ENCODE measurements around the gene PGBD5. TPM values are rescaled to one million over a fixed set of nuclear protein-coding genes. Genes with fewer than 3 reads are reported as not detected.

PGBD5 gene
- polyA plus RNA-seq, 1 donor (not counting 4 experiments of a cell fraction or from before 2014, with no cell fraction given), result 0.28 TPM

DNA sequence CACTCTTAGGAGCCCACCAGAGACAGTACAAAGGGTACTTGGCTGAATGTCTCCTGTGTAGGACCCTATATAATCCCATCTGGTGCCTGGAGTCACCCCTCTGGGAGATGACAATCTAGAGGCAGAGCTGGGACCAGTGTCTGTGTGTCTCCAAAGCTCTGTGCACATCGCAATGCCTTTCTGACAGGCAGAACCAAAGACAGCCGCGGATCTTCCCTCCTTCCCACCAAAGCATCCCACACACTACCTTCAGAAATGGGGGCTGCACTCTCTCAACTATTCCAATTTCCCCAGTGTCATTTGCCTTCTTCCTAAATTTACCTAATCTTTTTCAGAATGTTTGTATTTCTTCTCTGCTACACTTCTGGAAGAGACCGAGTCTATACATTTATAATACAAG, 12.0 kb downstream of the PGBD5 start:
- Histone ChIP-seq H3K27me3 (ENCODE audit: control insufficient read depth, extremely low read depth, insufficient read depth, low read length) (peaks cover 21% of the 10 kb centered on the region), H2AFZ (ENCODE audit: control insufficient read depth, low read length) (no peak overlapping the region), H3K4me1 (ENCODE audit: control insufficient read depth, extremely low read depth, insufficient read depth, low read length) (no peaks in the 10 kb centered on the region)

DNA sequence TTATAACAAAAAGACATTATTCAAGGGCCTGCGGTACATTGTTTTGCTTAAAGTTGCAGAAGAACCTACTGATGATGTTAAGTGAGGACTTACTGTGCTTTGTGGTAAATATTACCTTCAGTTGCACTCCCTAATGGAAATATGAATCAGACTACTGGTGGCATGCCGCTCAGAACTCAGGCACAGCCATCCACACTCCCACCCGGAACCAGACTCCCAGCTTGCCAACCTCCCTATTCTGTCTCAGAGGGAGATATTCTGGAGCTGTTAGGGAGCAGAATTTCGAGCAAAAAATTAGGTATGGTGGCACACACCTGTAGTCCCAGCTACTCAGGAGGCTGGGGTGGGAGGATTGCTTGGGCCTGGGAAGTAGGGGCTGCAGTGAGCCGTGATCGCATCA, 13.1 kb downstream of the PGBD5 start:
- H2AFZ ChIP-seq (ENCODE audit: control insufficient read depth, low read length), result no peak overlapping the region
- peaks cover 21% of the 10 kb centered on the region for H3K27me3 ChIP-seq (ENCODE audit: control insufficient read depth, extremely low read depth, insufficient read depth, low read length)
- dilution Hi-C loops (cut with MboI; ENCODE audit: extremely low pct_ligation_motif_present, low sequenced_read_pairs), result no loop called here
- H3K4me2 ChIP-seq (ENCODE audit: control insufficient read depth, extremely low read depth, insufficient read depth, low read depth, low read length), result no peak overlapping the region
- H3K4me1 ChIP-seq (ENCODE audit: control insufficient read depth, extremely low read depth, insufficient read depth, low read length), result no peaks in the 10 kb centered on the region
- no peaks in the 10 kb centered on the region for H3K9me1 ChIP-seq (ENCODE audit: control insufficient read depth, extremely low read depth, insufficient read depth, low read length)
- TF ChIP-seq, protein P1, sequence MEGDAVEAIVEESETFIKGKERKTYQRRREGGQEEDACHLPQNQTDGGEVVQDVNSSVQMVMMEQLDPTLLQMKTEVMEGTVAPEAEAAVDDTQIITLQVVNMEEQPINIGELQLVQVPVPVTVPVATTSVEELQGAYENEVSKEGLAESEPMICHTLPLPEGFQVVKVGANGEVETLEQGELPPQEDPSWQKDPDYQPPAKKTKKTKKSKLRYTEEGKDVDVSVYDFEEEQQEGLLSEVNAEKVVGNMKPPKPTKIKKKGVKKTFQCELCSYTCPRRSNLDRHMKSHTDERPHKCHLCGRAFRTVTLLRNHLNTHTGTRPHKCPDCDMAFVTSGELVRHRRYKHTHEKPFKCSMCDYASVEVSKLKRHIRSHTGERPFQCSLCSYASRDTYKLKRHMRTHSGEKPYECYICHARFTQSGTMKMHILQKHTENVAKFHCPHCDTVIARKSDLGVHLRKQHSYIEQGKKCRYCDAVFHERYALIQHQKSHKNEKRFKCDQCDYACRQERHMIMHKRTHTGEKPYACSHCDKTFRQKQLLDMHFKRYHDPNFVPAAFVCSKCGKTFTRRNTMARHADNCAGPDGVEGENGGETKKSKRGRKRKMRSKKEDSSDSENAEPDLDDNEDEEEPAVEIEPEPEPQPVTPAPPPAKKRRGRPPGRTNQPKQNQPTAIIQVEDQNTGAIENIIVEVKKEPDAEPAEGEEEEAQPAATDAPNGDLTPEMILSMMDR (optimal IDR thresholded peaks at IDR 0.05 in 1 of 3, IDR thresholded peaks at IDR 0.05 in 1 of 3, conservative IDR thresholded peaks at IDR 0.05 in 1 of 3; ENCODE audit: extremely low read depth in 1 of 3, insufficient read depth in 2 of 3, low read length in 3 of 3), result no peak
- no peak for TF ChIP-seq EZH2 (IDR thresholded peaks at IDR 0.05; ENCODE audit: low read length)
- no peak overlapping the region for H3K4me3 ChIP-seq (ENCODE audit: control insufficient read depth in 2 of 3, extremely low read depth in 1 of 3, insufficient read depth in 2 of 3, low read depth in 1 of 3, low read length in 3 of 3)
- no peaks in the 10 kb centered on the region for H3K9me3 ChIP-seq (ENCODE audit: control insufficient read depth, low read depth, low read length)
- DNase-seq (ENCODE audit: low read depth, low spot score) (no peak), FAIRE-seq (no peak)
- no peaks in the 10 kb centered on the region for H4K20me1 ChIP-seq (ENCODE audit: control insufficient read depth, extremely low read depth, insufficient read depth, low read length)
- H3K9ac ChIP-seq (ENCODE audit: control insufficient read depth, extremely low read depth, insufficient read depth, low read length), result no peak overlapping the region
- no peaks in the 10 kb centered on the region for H3K79me2 ChIP-seq (ENCODE audit: control insufficient read depth, insufficient read depth, low read length)
- no peaks in the 10 kb centered on the region for H3K36me3 ChIP-seq (ENCODE audit: control insufficient read depth in 2 of 2, extremely low read depth in 1 of 2, insufficient read depth in 2 of 2, low read length in 2 of 2)
- no peak overlapping the region for H3K27ac ChIP-seq (ENCODE audit: control insufficient read depth, insufficient read depth, low read length)

More for the DNA sequence above, 12.0 kb downstream of the PGBD5 start:
- H3K4me2 ChIP-seq (ENCODE audit: control insufficient read depth, extremely low read depth, insufficient read depth, low read depth, low read length), result no peak overlapping the region
- dilution Hi-C loops (cut with MboI; ENCODE audit: extremely low pct_ligation_motif_present, low sequenced_read_pairs), result no loop called here
- no peak overlapping the region for H3K27ac ChIP-seq (ENCODE audit: control insufficient read depth, insufficient read depth, low read length)
- DNase-seq (ENCODE audit: low read depth, low spot score) (no peak), FAIRE-seq (no peak)
- no peak overlapping the region for H3K4me3 ChIP-seq (ENCODE audit: control insufficient read depth in 2 of 3, extremely low read depth in 1 of 3, insufficient read depth in 2 of 3, low read depth in 1 of 3, low read length in 3 of 3)
- H3K79me2 ChIP-seq (ENCODE audit: control insufficient read depth, insufficient read depth, low read length), result no peaks in the 10 kb centered on the region
- H3K9me1 ChIP-seq (ENCODE audit: control insufficient read depth, extremely low read depth, insufficient read depth, low read length), result no peaks in the 10 kb centered on the region
- no peaks in the 10 kb centered on the region for H4K20me1 ChIP-seq (ENCODE audit: control insufficient read depth, extremely low read depth, insufficient read depth, low read length)
- H3K36me3 ChIP-seq (ENCODE audit: control insufficient read depth in 2 of 2, extremely low read depth in 1 of 2, insufficient read depth in 2 of 2, low read length in 2 of 2), result no peaks in the 10 kb centered on the region
- TF ChIP-seq, protein P1 (optimal IDR thresholded peaks at IDR 0.05 in 1 of 3, IDR thresholded peaks at IDR 0.05 in 1 of 3, conservative IDR thresholded peaks at IDR 0.05 in 1 of 3; ENCODE audit: extremely low read depth in 1 of 3, insufficient read depth in 2 of 3, low read length in 3 of 3), result no peak
- TF ChIP-seq EZH2 (IDR thresholded peaks at IDR 0.05; ENCODE audit: low read length), result no peak
- no peak overlapping the region for H3K9ac ChIP-seq (ENCODE audit: control insufficient read depth, extremely low read depth, insufficient read depth, low read length)
- H3K9me3 ChIP-seq (ENCODE audit: control insufficient read depth, low read depth, low read length), result no peaks in the 10 kb centered on the region

All from keratinocyte (primary cell).